Tibial nerve (tissue), 4 donors: ENCODE results near the gene ADGRE2. TPM values are rescaled to one million over a fixed set of nuclear protein-coding genes. Genes with fewer than 3 reads are reported as not detected.

ENCODE experiments used
- DNase-seq, 2 donors: peaks; one replicate each; pipeline ENCODE4 v3.0.0-alpha.2; 2019; ENCODE audit warnings: low spot score in 2 of 2
- H3K27ac ChIP-seq, 4 donors: fragments of 200-600 bp; sonication (generic) in 3 of 4; one replicate each; pipeline ENCODE4 v1.5.1; 2017 to 2019; ENCODE audit warnings: mild to moderate bottlenecking in 1 of 4
- H3K27me3 ChIP-seq, 2 donors: fragments of 200-600 bp; sonication (generic) in 1 of 2; one replicate each; pipeline versions ENCODE4 v1.5.1 to v1.6.0; 2017 to 2019
- H3K36me3 ChIP-seq, 3 donors: fragments of 200-600 bp; sonication (generic); one replicate each; pipeline ENCODE4 v1.5.1; 2018 to 2019
- H3K4me1 ChIP-seq, 4 donors: fragments of 200-600 bp; sonication (generic) in 3 of 4; one replicate each; pipeline ENCODE4 v1.5.1; 2017 to 2019
- H3K4me3 ChIP-seq, 4 donors: fragments of 200-600 bp; sonication (generic) in 3 of 4; one replicate each; pipeline ENCODE4 v1.5.1; 2017 to 2019; ENCODE audit warnings: mild to moderate bottlenecking in 1 of 4, moderate library complexity in 1 of 4
- H3K9me3 ChIP-seq, 4 donors: fragments of 200-600 bp; sonication (generic) in 3 of 4; one replicate each; pipeline ENCODE4 v1.5.1; 2017 to 2019
- CTCF ChIP-seq, 5 experiments: fragments of 200-600 bp in 3 of 5; fragments of 450-650 bp in 2 of 5; sonication (generic) in 3 of 5; IDR thresholded peaks; one replicate each; pipeline ENCODE4 v1.5.1; 2016 to 2019; ENCODE audit warnings: antibody characterized with exemption in 5 of 5, mild to moderate bottlenecking in 3 of 5, moderate library complexity in 2 of 5
- EP300 ChIP-seq, 2 donors: sonication (generic); formaldehyde crosslinking; IDR thresholded peaks; one replicate each; pipeline ENCODE4 v1.6.1; 2017; ENCODE audit warnings: antibody characterized with exemption in 2 of 2, mild to moderate bottlenecking in 1 of 2
- POLR2A ChIP-seq, 2 donors: fragments of 450-650 bp; IDR thresholded peaks; one replicate each; pipeline ENCODE4 v1.6.1; 2017; ENCODE audit warnings: antibody characterized with exemption in 2 of 2, mild to moderate bottlenecking in 2 of 2, moderate library complexity in 2 of 2
- WGBS, 2 donors: methylation state at CpG; one replicate each; pipeline ENCODE4 v1.1.5; 2018; 5-methylcytosine and 5-hydroxymethylcytosine counted together
- small RNA-seq: library from RNA; depleted of rRNA; stranded (forward); fragments of <200 nt; gene quantifications from one replicate; pipeline ENCODE3, GENCODE V24; 2016
- total RNA-seq, 4 donors: library from RNA; depleted of rRNA; stranded (reverse); fragments of >200 nt; gene quantifications; one replicate each; pipeline ENCODE4 v1.1.0, GENCODE V29; 2016

ADGRE2 gene
- total RNA-seq, 4 donors from 2014 or later, result 1.3 to 6.0 (median 4.0) TPM

DNA sequence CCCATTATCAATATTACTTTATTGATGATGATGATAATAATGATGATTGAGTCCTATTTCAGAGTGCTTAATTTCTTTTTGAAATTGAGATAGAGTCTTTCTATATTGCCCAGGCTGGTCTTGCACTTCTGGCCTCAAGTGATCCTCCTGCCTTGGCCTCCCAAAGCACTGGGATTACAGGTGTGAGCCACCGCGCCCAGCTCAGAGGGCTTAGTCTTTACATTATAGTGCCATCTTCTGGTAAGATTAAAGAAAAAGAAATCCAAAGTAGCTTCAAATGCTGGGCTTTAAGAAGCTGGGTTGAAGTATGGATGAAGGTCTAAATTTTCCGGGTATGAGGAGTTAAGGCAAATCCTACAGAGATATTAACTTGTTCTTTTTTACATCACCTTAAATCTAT is 91.9 kb downstream of the ADGRE2 start:
- H3K4me1 ChIP-seq, result peaks cover 0 to 21% (median 5%) of the 10 kb centered on the region in 4 donors
- peaks cover 0 to 6% of the 10 kb centered on the region in 2 donors for H3K27me3 ChIP-seq
- no peak overlapping the region for H3K4me3 ChIP-seq
- DNase-seq, result no peak
- no peaks in the 10 kb centered on the region for H3K9me3 ChIP-seq
- H3K27ac ChIP-seq, result no peak overlapping the region
- 40 to 46% methylated on average over 3 of the region's 3 CpGs for WGBS, 2 donors
- TF ChIP-seq POLR2A (IDR thresholded peaks at IDR 0.05) (no peak), CTCF (IDR thresholded peaks at IDR 0.05) (peak in 2 of 5 experiments; percentile 11 to 25)
- H3K36me3 ChIP-seq, result no peaks in the 10 kb centered on the region

GRCh38 chr19:14683439-14683838 is 94.9 kb downstream of the ADGRE2 start:
- no peaks in the 10 kb centered on the region for H3K4me1 ChIP-seq
- H3K9me3 ChIP-seq, result no peaks in the 10 kb centered on the region
- peaks cover 0 to 6% of the 10 kb centered on the region in 2 donors for H3K27me3 ChIP-seq
- 43 to 50% methylated on average over 3 of the region's 3 CpGs for WGBS, 2 donors
- no peaks in the 10 kb centered on the region for H3K36me3 ChIP-seq
- no peak for TF ChIP-seq EP300 (IDR thresholded peaks at IDR 0.05)
- TF ChIP-seq CTCF (IDR thresholded peaks at IDR 0.05), result no peak
- TF ChIP-seq POLR2A (IDR thresholded peaks at IDR 0.05), result no peak
- no peak overlapping the region for H3K4me3 ChIP-seq
- H3K27ac ChIP-seq, result no peak overlapping the region
- no peak for DNase-seq

Small RNAs within 50 kb of the gene (small RNA-seq; reads per million reads assigned to genes)
- gene AC005255.1, result not detected

Other genes starting within 250 kb of the ADGRE2 start
- gene TECR, start 249.0 kb downstream of the ADGRE2 start, total RNA-seq, result 10 to 100 TPM; 33.1 to 55.1 (median 43.6) TPM
- gene NDUFB7, start 206.5 kb downstream of the ADGRE2 start, total RNA-seq, result 100 to 1,000 TPM; 315 to 444 (median 398) TPM
- gene CLEC17A, start 195.5 kb downstream of the ADGRE2 start, total RNA-seq, result under 1 TPM in 1 of 4 donors, not detected in 3; 0.60 TPM
- gene ADGRE3, start 103.7 kb downstream of the ADGRE2 start, total RNA-seq, result not detected
- gene ZNF333, start 88.5 kb downstream of the ADGRE2 start, total RNA-seq, result 10 to 100 TPM; 35.3 to 42.6 (median 39.6) TPM
- 1 to 10 TPM in 2 of 4 donors, under 1 TPM in 2; 0.22 to 1.8 (median 0.80) TPM for gene OR7A5, start 56.6 kb upstream of the ADGRE2 start, total RNA-seq
- 1 to 10 TPM in 1 of 4 donors, under 1 TPM in 2, not detected in 1; 0.21 to 2.4 (median 0.30) TPM for gene OR7C1, start 56.6 kb upstream of the ADGRE2 start, total RNA-seq
- gene OR7A10, start 70.4 kb upstream of the ADGRE2 start, total RNA-seq, result not detected
- gene OR7A17, start 107.6 kb upstream of the ADGRE2 start, total RNA-seq, result not detected
- gene OR7C2, start 162.9 kb upstream of the ADGRE2 start, total RNA-seq, result not detected
- not detected for gene SLC1A6, start 201.3 kb upstream of the ADGRE2 start, total RNA-seq